Spleen (tissue), 11 donors: Measurements from ENCODE around the gene ADGB. TPM values are rescaled to one million over a fixed set of nuclear protein-coding genes. Genes with fewer than 3 reads are reported as not detected.

ENCODE experiments used
- DNase-seq: peaks from one replicate; pipeline ENCODE4 v3.0.0-alpha.2; 2020
- H3K27ac ChIP-seq, 8 donors: fragments of 200-600 bp; sonication (generic) in 7 of 8; 1 replicate in 4 of 8; 2 replicates in 4 of 8; pipeline versions ENCODE4 v1.5.0 to v1.8.0; 2016 to 2021; ENCODE audit warnings: inconsistent platforms in 4 of 8, mild to moderate bottlenecking in 4 of 8, moderate library complexity in 1 of 8
- H3K27me3 ChIP-seq, 7 donors: fragments of 200-600 bp; sonication (generic) in 6 of 7; replicated peaks in 1 of 7; 1 replicate in 4 of 7; 2 replicates in 3 of 7; pipeline versions ENCODE4 v1.5.0 to v1.8.0; 2016 to 2021; ENCODE audit warnings: inconsistent platforms in 3 of 7, mild to moderate bottlenecking in 1 of 7
- H3K36me3 ChIP-seq, 6 donors: fragments of 200-600 bp; sonication (generic) in 5 of 6; 1 replicate in 4 of 6; 2 replicates in 2 of 6; pipeline versions ENCODE4 v1.5.0 to v1.8.0; 2016 to 2021; ENCODE audit warnings: inconsistent platforms in 2 of 6
- H3K4me1 ChIP-seq, 6 donors: fragments of 200-600 bp; sonication (generic) in 5 of 6; 1 replicate in 3 of 6; 2 replicates in 3 of 6; pipeline versions ENCODE4 v1.5.0 to v1.8.0; 2016 to 2021; ENCODE audit warnings: inconsistent platforms in 3 of 6
- H3K4me3 ChIP-seq, 8 donors: fragments of 200-600 bp; sonication (generic) in 7 of 8; 1 replicate in 4 of 8; 2 replicates in 4 of 8; pipeline versions ENCODE4 v1.5.0 to v1.8.0; 2016 to 2021; ENCODE audit warnings: inconsistent platforms in 4 of 8, mild to moderate bottlenecking in 4 of 8, moderate library complexity in 2 of 8
- H3K9me3 ChIP-seq, 8 donors: fragments of 200-600 bp; sonication (generic) in 7 of 8; 1 replicate in 4 of 8; 2 replicates in 4 of 8; pipeline versions ENCODE4 v1.5.0 to v1.8.0; 2016 to 2021; ENCODE audit warnings: inconsistent platforms in 4 of 8
- CTCF ChIP-seq, 11 experiments: fragments of 200-600 bp in 7 of 11; fragments of 450-650 bp in 4 of 11; sonication (generic) in 4 of 11; IDR thresholded peaks in 8 of 11; conservative IDR thresholded peaks in 3 of 11; 1 replicate in 7 of 11; 2 replicates in 4 of 11; pipeline versions ENCODE4 v1.4.0 to v1.8.0; 2016 to 2021; ENCODE audit warnings: antibody characterized with exemption in 11 of 11, inconsistent platforms in 4 of 11, mild to moderate bottlenecking in 1 of 11
- POLR2A ChIP-seq, 3 donors: fragments of 450-650 bp; IDR thresholded peaks; one replicate each; pipeline ENCODE4 v1.5.1; 2017; ENCODE audit warnings: antibody characterized with exemption in 3 of 3, mild to moderate bottlenecking in 1 of 3
- POLR2AphosphoS5 ChIP-seq, 3 donors: sonication (generic); formaldehyde crosslinking; IDR thresholded peaks; one replicate each; pipeline ENCODE4 v1.5.1; 2017; ENCODE audit warnings: antibody characterized with exemption in 3 of 3
- WGBS, 5 donors: extraction: QIAGEN DNeasy Blood & Tissue Kit in 3 of 5; methylation state at CpG; one replicate each; pipeline versions ENCODE4 v1.1.5 to v1.1.7; 2013 to 2018; 5-methylcytosine and 5-hydroxymethylcytosine counted together
- intact Hi-C: fragments of 100-400 bp; cut with DNase I; formaldehyde crosslinking; loops from one replicate; pipeline ENCODE4 v1.15.0; 2023; ENCODE audit warnings: low total_unique reads
- polyA plus RNA-seq, 3 donors: library from polyadenylated mRNA; stranded (reverse); fragments of 200-250 nt; gene quantifications; one replicate each; pipeline ENCODE4 v1.2.1, GENCODE V29; 2013
- total RNA-seq, 7 donors: library from RNA; depleted of rRNA in 3 of 7; stranded (reverse); fragments of >200 nt in 3 of 7; fragmentation: NEBNext Ultra II Directional in 4 of 7; extraction: Animal tissue kit (Norgen Biotek cat#: 25700) in 4 of 7; gene quantifications; one replicate each; pipeline versions ENCODE4 v1.1.0 to v1.2.1, GENCODE V29; 2016 to 2021
- donor health status: healthy with polysubstance abuse.
- donor health status: DM: no; HTN: no; CAD: no; lungs with moderate emphysema.
- donor health status: DM: no; HTN: no; CAD: no.
- donor health status: Bipolar disorder and iron deficiency.
- donor health status: healthy.
- donor health status: DM: no; HTN: no; CAD: no.
- donor health status: DM: yes; HTN: yes; CAD: no.

The ADGB gene
- total and polyA plus RNA-seq, 10 donors: 0.28 to 0.52 TPM; not detected in 8

- Histone ChIP-seq H3K36me3 (no peaks in the 10 kb centered on the region), H3K4me1 (no peaks in the 10 kb centered on the region), H3K27me3 (peaks cover 0 to 4% (median 0%) of the 10 kb centered on the region in 7 donors), H3K27ac (no peak overlapping the region), H3K9me3 (no peaks in the 10 kb centered on the region), H3K4me3 (no peak overlapping the region)
- DNase-seq: no peak
- 78 to 88% (median 81%) methylated on average over 4 of the region's 4 CpGs for WGBS, 5 donors
- TF ChIP-seq POLR2A (IDR thresholded peaks at IDR 0.05) (no peak), POLR2AphosphoS5 (IDR thresholded peaks at IDR 0.05) (no peak), CTCF (IDR thresholded peaks at IDR 0.05 in 8 of 11, conservative IDR thresholded peaks at IDR 0.05 in 3 of 11) (no peak)
- intact Hi-C loops: no loop called here
Measured at GRCh38 chr6:146689806-146690205, 91.0 kb downstream of the ADGB start.

GRCh38 chr6:146693342-146693741 lies 94.6 kb downstream of the ADGB start:
- no peak for DNase-seq
- Histone ChIP-seq H3K4me1 (no peaks in the 10 kb centered on the region), H3K36me3 (no peaks in the 10 kb centered on the region), H3K4me3 (no peak overlapping the region), H3K27ac (no peak overlapping the region), H3K27me3 (peaks cover 0 to 4% (median 0%) of the 10 kb centered on the region in 7 donors), H3K9me3 (no peaks in the 10 kb centered on the region)
- intact Hi-C loops: no loop called here
- WGBS, 5 donors: 92 to 95% (median 94%) methylated on average over 4 of the region's 4 CpGs
- TF ChIP-seq POLR2A (IDR thresholded peaks at IDR 0.05) (no peak), POLR2AphosphoS5 (IDR thresholded peaks at IDR 0.05) (no peak), CTCF (IDR thresholded peaks at IDR 0.05 in 8 of 11, conservative IDR thresholded peaks at IDR 0.05 in 3 of 11) (no peak)

DNA sequence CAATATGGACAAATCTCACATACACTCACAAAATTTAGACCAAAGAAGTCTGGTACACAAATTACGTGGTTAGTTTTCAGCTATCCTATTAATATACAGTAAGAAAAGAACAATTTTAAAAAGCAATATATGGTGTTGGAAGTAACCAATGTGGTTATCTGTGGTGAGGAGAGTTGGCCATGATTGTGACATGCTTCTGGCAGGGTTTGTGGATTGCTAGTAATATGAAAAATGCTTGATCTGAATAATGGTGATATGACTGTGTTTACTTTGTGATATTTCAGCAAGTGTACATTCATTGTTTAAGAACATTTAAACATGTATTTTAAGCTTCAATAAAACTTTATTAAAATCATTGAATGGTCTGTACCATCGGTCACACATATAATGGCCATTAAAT lies 99.1 kb downstream of the ADGB start:
- Histone ChIP-seq H3K9me3 (no peaks in the 10 kb centered on the region), H3K27me3 (peaks cover 0 to 4% (median 0%) of the 10 kb centered on the region in 7 donors), H3K4me3 (no peak overlapping the region), H3K36me3 (no peaks in the 10 kb centered on the region), H3K4me1 (peaks cover 0 to 5% (median 0%) of the 10 kb centered on the region in 6 donors), H3K27ac (no peak overlapping the region)
- intact Hi-C loops: no loop called here
- DNase-seq: no peak
- TF ChIP-seq POLR2AphosphoS5 (IDR thresholded peaks at IDR 0.05) (no peak), POLR2A (IDR thresholded peaks at IDR 0.05) (no peak), CTCF (IDR thresholded peaks at IDR 0.05 in 8 of 11, conservative IDR thresholded peaks at IDR 0.05 in 3 of 11) (no peak)
- 88 to 97% (median 95%) methylated on average over 2 of the region's 2 CpGs for WGBS, 5 donors

DNA sequence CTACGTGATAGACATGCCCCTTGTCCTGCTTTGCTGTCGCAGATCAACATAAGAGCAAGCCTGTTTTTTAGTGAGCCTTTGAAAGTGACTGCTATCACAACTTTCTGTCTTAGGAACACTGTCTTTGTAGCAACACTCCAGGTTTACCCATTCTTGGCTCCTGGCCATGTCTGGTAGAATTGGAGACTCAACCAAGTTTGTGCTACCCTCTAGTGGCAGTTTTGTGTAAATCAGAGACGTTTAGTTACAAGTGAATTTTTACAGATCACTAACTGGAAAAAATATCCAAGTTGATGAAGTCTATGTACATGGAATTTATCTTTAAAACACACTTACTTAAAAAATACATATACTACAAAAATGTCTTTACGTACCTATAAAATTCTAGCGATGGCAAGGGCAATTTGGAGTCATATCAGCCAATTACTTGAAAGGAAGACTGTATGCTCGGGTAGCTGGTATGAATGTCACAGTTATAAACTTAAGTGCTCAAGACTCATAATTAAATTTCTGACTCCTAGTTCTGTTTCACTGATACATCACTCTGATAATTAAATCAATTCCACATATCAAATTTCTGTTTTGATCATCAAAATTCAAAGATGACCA lies 101.4 kb downstream of the ADGB start:
- WGBS, 5 donors: 32 to 38% (median 32%) methylated on average over 6 of the region's 6 CpGs
- TF ChIP-seq POLR2AphosphoS5 (IDR thresholded peaks at IDR 0.05) (peak in 1 of 3 donors; percentile 69), CTCF (IDR thresholded peaks at IDR 0.05 in 8 of 11, conservative IDR thresholded peaks at IDR 0.05 in 3 of 11) (peak; percentile 30 to 76 (median 62)), POLR2A (IDR thresholded peaks at IDR 0.05) (no peak)
- Histone ChIP-seq H3K36me3 (no peaks in the 10 kb centered on the region), H3K27ac (no peak overlapping the region), H3K4me1 (peaks cover 0 to 5% (median 0%) of the 10 kb centered on the region in 6 donors), H3K27me3 (no peaks in the 10 kb centered on the region), H3K4me3 (no peak overlapping the region), H3K9me3 (no peaks in the 10 kb centered on the region)
- no peak for DNase-seq
- intact Hi-C loops: no loop called here
